ENCODE data around the gene TMEM270.

The TMEM270 gene

DNA sequence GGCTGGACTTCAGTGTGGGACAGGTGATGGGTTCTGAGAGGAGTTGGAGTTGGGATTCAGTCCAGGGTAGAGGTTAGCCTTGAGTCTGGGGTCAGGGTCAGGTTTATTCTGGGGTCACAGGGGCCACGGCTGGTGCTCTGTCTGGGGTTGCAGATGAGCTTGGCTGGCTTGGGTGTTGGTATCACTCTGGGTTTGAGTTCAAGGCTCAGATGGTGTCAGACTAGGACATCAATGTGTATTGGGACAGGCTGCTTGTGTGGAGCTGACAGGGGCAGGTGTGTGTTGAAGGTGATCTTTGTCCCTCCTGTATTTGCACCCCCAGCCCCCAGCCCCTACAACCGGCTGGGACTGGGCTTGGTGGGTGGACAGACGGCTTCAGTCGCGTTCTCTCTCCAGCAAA is 26.8 kb downstream of the TMEM270 start:
- no peak for DNase-seq (ENCODE audit: low read depth in 2 of 2)

DNA sequence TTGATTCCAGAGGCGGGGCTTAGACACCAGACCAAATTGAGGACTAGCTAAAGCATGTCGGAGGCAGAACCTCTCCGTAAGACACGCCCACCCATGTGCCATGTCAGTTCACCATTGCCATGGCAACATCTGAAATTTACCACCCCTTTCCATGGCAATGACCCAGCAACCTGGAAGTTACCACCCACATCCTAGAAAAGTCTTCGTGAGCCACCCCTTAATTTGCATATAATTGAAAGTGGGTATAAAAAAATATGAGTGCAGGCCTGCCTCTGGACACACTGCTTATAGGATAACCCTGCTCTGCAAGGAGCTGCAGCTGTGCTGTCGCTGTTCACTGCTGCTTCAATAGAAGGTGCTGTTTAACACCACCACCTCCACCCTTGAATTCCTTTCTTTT is 28.0 kb downstream of the TMEM270 start:
- no peak for DNase-seq (ENCODE audit: low read depth in 2 of 2)

DNA sequence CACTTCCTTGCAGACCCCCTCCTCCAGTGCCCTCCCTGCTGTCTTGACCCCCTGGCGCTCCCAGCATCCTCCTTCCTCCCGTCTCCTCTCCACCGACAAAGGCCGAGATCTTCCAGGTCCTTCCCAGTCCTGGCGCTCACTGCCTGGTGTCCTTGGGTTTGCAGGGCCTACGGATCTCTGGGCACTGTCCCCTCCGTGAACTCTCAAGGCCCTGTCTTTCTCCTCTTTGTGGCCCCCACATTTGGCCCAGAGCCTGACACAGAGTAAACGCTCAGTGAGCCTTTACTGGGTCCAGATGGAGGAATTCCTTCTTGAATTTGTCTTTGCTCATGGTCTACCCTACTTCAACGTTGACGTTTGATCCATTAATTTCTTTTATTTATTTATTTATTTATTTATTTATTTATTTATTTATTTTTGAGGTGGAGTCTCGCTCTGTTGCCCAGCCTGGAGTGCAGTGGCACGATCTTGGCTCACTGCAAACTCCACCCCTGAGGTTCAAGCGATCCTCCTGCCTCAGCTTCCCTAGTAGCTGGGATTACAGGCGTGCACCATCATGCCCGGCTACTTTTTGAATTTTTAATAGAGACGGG is 29.7 kb downstream of the TMEM270 start:
- DNase-seq (ENCODE audit: low read depth in 2 of 2) = no peak

DNA sequence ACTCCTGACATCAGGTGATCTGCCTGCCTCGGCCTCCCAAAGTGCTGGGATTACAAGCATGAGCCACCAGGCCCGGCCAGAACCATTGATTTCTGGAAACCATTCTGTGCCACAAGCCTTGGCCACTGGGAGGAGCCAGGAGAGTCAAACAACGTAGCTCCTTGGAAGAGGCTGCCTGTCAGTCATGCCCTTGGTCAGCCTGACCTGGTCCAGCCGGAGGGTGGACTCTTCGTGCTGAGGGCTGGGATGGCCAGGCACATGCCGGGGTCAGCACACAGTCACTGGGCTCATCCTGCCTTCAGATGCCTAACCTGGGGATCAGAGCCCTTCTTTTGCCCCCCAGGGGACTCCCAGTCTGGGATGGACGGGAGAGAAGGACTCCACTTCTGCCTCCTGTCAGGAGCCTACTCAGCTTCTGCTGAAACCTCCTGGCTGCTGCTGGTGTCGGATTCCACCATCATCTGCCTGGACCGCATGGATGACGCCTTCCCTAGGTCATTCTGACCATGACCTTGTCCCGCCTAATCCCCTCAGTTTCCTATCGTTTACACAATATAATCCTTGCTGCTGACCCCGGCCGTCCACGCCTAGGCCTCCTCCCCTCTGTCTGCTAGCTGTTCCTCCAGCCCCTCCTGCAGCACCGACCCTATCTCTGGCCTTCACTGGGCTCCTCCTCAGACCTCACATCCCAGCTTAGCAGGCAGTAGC is 30.4 kb downstream of the TMEM270 start:
- DNase-seq (ENCODE audit: low read depth in 2 of 2) = no peak

DNA sequence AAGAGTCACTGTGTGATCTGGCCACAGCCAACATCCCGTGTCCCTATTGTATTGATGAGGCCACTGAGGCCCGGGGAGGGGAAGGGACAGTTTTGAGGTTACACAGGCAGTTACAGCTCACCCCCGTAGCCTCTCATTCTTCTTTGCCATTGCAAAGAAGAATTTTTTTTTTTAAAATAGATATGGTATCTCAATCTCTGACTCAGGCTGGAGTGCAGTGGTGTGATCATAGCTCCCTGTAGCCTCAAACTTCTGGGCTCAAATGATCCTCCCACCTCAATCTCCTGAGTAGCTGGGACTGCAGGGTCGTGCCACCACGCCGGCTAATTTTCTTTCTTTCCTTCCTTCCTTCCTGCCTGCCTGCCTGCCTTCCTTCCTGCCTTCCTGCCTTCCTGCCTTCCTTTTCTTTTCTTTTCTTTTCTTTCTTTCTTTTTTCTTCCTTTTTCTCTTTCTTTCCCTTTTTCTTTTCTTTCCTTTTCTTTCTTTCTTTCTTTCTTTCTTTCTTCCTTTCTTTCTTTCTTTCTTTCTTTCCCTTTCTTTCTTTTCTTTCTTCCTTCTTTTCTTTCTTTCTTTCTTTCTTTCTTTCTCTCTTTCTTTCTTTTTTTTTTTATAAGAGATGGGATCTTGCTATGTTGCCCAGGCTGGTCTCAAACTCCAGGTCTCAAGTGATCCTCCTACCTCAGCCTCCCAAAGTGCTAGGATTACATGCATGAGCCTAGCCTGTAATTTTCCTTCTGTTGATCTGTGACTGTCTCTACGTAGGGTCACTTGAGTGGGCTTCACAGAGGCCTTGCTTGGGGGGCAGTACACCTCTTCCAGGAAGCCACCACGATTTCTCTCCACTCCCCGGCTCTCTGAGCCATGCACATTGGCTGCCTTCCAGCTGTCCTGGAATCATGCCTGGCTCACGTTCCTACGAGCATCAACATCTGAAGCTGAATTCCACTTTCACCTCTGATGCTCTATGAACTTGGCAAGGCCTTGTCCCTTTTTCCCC is 31.3 kb downstream of the TMEM270 start:
- DNase-seq (ENCODE audit: low read depth in 2 of 2) = no peak

DNA sequence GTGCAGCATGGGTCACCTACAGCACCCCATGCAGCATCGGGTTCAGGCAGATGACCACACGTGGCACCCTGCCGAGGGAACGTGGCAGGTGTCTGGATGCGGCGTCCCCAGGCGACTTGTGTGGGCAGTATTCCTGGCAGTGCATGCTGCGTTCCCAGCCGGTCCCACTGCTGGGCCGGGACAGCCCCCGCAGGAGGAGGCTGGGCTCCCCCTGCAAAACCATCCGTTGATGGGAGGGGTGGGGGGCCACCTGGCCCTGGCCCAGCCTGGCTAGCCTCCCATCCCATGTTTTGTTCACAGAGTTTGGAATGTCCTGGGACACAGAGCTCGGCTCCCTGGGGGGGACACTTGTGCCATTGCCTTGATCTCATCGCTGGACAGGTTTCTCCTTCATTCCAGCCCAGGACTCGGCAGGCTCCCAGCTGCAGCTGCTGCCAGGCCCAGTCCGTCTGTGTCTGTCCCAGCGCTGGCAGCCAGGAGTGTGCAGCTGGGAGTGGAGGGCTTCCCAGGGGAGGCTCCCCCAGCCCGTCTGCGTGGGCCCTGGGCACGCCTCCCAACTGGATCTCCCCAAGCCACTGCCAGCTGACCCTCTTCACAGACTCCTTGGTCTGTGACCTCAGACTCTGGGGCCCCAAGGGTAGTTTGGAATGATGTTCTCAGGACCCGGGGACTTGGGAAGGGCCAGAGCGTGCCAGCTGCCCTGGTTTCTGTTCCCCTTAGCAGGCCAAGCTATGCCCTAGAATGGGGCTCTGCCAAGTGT is 32.6 kb downstream of the TMEM270 start:
- no peak for DNase-seq (ENCODE audit: low read depth in 2 of 2)

DNA sequence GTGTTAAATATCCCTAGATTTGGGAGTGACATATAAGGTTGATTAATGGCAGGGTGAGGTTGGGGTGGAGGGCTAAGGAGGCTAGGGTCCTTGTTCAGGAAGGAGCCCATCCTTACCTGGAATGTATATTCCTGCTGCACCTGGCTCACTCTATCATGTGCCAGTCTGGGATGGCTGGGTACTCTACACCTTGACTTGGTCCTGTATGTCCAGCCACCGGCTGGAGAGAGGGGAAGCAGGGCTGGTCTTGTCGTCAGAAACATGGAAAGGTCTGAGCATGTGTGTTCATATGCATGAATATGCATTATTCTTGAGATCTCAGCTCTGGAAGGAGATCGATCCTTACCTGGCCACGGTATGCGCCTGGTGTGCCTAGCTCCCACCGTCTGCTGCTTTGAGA is 33.2 kb downstream of the TMEM270 start:
- no peak for DNase-seq (ENCODE audit: low read depth in 2 of 2)

DNA sequence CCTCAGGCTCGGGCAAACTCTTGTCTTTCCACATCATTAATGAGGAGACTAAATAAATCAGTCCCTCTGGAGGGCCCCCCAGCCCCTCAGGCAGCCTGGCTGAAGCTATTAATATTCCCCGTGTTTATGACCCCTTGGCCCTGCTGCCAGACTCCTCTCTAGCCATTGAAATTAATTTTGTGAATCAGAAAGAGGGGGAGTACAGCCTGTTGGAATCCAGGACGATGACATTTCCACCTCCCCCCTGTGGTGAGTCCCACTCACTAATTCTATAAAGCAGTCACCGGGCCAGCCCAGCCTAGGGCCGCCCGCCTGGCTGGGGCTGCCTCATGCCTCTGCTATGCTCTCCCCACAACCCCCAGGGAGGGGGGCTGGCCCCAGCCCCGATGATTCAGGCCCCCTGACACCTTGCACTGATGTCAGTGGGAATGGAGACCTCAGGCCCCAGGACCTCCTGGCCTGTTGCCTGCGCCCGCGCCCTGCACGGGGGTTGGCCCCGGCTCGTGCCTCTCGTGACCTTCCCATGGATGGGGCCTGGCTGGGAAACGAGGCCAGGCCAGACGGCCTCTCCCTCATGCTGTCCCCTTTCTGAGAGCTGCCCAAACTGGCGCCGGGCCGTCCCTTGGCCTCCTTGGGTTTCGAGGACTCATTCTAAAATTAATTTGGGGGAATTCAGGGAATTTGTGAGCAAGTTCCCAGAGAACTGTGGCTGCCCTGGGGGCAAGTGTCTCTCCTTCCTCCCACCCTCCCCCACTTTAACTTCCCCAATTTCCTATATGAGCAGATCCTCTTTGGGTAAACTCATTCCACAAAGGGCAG is 34.0 kb downstream of the TMEM270 start:
- DNase-seq (ENCODE audit: low read depth in 2 of 2) = no peak

DNA sequence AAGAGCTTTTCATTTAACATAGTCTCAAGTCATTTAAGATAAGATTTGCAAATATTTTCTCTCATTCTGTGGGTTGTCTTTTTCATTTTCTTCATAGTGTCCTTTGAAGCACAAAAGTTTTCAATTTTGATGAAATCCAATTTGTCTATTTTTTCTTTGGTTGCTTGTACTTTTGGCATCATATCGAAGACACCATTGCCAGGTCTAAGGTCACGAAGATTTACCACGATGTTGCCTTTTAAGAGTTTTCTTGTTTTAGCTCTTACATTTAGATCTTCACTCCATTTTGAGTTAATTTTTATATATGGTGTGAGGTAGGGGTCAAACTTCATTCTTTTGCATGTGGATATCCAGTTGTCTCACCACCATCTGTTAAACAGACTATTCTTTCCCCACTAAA is 34.7 kb downstream of the TMEM270 start:
- DNase-seq (ENCODE audit: low read depth in 2 of 2) = no peak

DNA sequence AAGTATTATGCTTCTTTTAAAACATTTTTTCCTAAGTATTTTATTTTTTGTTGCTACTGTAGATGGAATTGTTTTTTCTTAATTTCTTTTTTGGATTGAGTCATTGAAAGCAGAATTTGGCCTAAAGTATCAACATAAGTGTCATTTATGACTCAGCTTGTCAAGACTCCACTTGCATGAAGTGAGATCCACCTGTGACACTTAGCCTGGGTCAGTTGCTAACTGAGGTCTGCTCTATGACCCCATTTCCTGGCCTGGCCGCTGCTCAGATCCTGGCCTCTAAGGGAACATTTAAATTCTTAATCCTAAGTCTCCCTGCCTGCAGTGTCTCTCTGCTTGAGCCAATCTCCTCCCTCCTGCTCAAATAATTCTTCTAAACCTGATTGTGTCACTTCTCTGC is 35.5 kb downstream of the TMEM270 start:
- no peak for DNase-seq (ENCODE audit: low read depth in 2 of 2)

DNA sequence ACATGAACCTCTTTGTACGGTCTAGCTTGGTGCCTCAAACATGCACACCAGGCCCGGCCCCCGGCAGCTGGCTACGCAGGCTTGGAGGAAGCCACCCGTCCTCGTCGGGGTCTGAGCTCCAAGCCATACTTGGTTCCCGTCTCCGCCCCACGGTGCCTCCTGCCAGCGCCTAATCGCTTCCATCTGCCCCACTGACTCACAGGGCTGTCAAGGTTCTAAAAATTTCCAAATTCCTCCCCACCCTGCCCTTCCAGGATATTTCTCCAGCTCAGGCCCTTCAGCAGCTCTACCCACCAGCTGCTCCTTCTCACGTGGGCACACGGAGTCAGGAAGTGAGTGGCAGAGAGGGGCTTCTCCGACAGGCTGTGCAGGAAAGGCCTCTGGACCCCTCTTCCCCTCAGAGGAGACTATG is 38.8 kb downstream of the TMEM270 start:
- no peak for DNase-seq (ENCODE audit: low read depth in 2 of 2)

DNA sequence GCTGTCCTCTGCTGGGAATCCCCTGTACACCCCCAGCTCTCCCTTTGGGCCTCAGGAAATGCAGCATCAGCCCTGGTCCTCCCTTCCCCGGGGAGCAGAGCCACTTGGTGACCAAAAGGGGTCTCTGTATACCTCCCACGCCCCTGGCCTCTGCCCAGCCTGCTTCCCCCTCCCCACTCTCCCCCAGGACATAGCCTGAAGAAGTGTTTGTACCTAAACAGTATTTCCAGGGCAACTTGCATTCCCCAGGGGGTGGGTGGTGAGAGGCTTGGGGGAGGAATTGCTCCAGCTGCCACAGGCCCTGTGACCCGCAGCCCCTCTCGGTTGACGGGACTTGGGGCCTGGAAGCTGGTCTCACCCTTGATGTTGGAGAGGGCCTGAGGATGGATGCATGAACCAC is 39.3 kb downstream of the TMEM270 start:
- no peak for DNase-seq (ENCODE audit: low read depth in 2 of 2)

DNA sequence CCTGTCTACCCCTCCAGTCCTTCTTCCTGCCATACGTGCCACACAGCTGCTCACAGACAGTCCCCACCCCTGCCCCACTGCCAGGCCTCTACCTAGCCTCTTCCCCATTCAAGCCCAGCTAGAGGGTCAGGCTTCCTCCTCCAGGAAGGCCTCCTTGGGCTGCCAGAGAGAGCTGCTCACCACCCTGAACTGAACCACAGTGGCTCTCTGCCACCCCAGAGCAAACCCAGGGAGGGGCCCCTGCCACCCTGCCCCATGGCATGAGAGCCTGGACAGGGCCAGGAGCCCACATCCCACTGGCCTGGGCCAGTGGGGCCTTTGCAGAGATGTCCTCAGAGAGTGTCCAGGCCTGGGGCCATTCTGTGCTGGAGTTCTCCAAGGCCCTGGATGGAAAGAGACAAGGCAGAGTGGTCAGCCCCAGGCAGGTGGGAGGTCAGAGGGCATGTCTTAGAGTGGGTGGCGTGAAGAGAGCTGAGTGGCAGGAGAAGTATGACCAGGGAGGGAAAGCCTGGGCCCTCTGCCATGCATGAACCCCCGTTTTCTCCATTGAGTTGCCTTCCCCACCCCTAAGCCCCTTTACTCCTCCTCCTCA is 40.4 kb downstream of the TMEM270 start:
- DNase-seq (ENCODE audit: low read depth in 2 of 2) = no peak

DNA sequence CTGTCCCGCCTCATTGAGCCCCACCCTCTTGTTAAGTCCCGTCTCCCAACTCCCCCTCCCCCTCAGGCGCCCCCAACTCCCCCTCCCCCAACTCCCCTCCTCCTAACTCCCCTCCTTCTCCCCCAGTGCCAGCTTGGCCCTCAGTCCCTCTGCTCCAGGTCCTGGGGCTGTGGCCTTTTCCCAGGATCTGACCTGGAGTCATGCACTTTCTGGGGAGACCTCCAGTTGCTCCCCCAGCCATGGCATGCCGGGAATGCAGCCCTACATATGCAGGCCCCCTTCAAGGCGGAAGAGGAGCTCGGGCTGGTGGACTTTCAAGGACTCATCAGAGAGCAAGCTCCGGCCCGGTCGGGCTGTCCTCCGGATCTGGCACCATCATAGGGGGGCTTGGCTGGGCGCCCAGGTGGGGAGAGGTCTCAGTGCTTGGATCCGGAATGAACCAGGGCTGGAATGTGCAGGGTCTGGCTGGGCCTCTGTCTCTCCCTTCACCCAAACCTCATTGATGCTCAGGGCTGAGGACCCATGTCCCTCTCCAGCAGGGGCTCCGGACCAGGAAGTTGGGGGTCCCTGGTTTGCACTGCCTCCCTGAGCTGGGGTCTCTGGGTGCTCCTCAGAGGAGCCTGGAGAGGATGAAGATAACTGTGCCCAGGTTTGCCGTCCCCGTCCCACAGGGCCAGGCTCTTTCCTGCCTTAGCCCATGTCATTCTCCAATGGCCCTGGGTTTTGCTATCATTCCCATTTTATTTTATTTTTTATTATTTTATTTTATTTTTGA is 41.1 kb downstream of the TMEM270 start:
- DNase-seq (ENCODE audit: low read depth in 2 of 2) = no peak

DNA sequence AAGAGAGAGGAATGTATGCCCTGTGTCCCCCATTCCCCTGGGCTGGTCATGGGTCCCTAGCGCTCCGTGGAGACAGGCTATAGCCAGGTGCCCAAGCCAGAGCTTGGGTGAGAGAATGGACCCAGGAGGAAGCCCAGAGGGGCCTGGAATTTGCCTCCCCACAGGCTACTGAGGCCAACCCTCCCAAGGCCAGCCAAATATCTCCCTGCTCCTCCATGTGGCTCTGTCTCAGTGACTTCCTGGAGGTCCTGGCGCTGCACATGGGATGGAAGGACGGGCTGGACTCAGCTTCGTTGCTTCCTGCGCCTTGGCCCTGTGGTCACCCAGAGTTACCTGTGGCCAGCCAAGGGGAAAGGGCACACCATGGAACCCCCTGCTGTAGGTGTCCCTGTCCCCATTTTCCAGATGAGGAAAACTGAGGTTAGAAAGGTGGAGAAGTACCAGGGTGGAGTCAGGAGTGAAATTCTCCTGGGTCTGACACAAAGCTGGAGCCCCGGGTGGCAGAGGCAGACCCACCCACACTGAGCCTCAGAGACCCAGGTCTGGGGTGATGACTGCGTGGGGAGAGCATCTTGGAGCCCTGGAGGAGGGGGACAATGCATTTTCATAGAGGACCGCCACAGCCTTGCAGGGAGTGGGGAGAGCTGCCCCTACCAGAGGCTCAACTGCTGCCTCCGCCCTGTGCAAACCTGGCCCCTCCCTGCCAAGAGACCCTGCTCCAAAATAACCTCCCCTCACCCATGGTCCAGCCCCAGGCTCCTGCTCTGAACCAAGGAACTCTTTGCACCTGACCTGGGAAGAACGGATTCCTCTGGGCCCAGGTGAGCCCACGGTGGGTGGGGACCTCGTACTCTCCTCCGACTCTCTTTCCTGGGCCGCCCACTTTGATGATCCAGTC is 42.6 kb downstream of the TMEM270 start:
- DNase-seq (ENCODE audit: low read depth in 2 of 2) = no peak

DNA sequence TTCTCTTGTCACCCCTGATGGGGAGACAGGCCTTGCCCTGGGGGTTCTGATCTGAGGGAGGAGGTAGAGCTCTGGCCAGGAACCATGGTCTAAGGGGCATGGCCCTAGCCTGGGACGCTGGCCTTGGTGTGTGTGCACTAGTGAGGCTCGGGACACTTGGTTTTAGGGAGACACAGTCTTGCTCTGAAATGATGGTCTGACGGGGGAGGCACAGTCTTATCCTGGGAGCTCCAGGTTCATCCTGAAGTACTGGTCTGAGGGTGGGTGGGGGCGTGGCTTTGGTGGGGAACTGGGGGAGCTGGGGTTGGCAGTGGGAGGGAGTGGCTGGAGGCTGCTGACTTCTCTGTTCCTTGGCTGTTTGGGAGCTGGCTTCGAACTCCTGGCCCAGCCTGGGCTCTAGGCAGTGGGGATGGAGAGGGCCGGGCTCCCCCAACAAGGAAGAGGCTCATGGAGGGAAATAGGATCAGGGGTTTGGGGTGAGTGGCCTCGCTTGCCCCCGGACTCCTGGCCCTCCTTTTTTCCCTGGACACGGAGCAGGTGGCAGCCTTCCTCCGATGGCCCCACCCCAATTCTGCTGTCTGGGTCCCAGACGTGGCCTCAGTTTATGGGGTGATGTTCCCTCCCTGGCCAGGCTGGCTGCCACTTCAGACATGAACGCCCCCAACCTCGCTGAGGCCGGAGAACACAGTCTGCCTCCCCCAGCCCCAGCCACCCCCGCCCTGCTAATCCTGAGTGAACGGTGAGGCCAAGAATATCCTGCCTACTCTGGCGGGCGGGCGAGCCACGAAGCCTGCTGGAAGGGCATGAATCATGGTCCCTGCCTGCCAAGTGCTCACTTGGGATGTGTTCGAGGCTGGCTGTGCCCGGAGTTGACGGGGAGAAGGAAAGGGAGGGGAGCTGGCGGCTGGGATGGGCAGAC is 43.5 kb downstream of the TMEM270 start:
- no peak for DNase-seq (ENCODE audit: low read depth in 2 of 2)

DNA sequence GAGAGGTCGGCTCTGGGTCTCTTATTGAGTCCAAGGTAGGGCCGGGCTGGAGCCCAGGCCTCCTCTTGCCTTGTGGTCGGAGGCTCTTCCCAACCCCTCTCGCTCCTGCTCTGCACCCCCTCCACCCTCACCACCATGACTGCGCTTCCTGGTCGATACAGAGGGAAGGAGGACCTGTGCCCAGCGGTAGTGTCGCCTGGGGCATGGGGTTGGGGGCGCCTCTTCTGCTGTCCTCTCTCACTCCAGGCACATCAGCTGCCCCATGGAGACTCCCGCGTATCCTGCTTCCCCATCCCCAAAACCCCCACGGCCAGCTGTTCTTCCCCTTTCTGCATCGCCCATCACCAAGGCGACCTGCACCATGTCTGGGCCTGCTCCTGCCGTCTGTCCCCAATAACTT is 44.4 kb downstream of the TMEM270 start:
- DNase-seq (ENCODE audit: low read depth in 2 of 2) = no peak

DNA sequence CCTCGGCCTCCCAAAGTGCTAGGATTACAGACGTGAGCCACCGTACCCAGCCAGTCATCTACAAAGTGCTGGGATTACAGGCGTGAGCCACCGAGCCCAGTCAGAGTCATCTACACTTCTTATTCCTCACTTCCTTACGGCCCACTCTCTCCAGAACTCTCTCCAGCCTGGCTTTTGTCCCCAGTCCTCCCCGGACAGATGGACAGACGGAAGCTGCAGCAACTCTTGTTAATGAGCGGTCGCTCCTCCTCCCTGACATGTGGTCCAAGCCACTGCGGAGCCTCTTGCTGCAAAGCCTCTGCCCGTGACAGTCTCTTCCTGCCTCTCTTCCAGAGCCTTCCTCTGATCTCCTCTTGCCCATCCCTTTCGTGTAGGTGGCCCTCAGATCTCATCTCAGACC is 45.9 kb downstream of the TMEM270 start:
- DNase-seq (ENCODE audit: low read depth in 2 of 2) = no peak
